H1 (cell line): ENCODE measurements around the gene ASF1A. TPM values are rescaled to one million over a fixed set of nuclear protein-coding genes. Genes with fewer than 3 reads are reported as not detected.
A peak's percentile ranks its signal among the peaks of the same experiment; 100 is the strongest.

ENCODE experiments used
- CTCF ChIA-PET: fragments of 300-600 bp; sonication (Branson Sonifier 250); formaldehyde crosslinking; loops from one replicate; lab custom pipeline; 2021; ENCODE audit not compliant: partially characterized antibody; lab: Charles Lee
- POLR2A ChIA-PET: fragments of 300-600 bp; sonication (Branson Sonifier 250); formaldehyde crosslinking; loops from one replicate; lab custom pipeline; 2021; ENCODE audit warnings: inconsistent platforms; ENCODE audit not compliant: partially characterized antibody; lab: Charles Lee
- DNase-seq, 2 experiments: peaks; one replicate each; pipeline versions ENCODE4 v3.0.0 to v3.0.0-alpha.2; 2010 to 2022; ENCODE audit warnings: low spot score in 2 of 2, low read depth in 1 of 2, mixed read lengths in 1 of 2
- FAIRE-seq: peaks from 2 replicates; lab custom pipeline; 2011; peaks lifted over from hg19 to GRCh38; lab: Jason Lieb, UNC
- H2AFZ ChIP-seq: 2 replicates; pipeline ENCODE4 v1.8.1; 2012; ENCODE audit warnings: low read length, inconsistent platforms
- H2AK5ac ChIP-seq: 2 replicates; pipeline ENCODE4 v1.6.1; 2013; ENCODE audit warnings: low read depth, low read length
- H2BK120ac ChIP-seq: replicated peaks from 2 replicates; pipeline ENCODE3; 2013; ENCODE audit warnings: low read depth, low read length, inconsistent platforms
- H2BK12ac ChIP-seq: 2 replicates; pipeline ENCODE4 v1.6.1; 2013; ENCODE audit warnings: low read depth, low read length
- H2BK15ac ChIP-seq: 2 replicates; pipeline ENCODE4 v1.6.1; 2013; ENCODE audit warnings: low read length
- H2BK20ac ChIP-seq: 2 replicates; pipeline ENCODE4 v1.6.1; 2013; ENCODE audit warnings: low read length
- H2BK5ac ChIP-seq: 2 replicates; pipeline ENCODE4 v1.6.1; 2013; ENCODE audit warnings: low read depth, low read length
- H3K14ac ChIP-seq: 2 replicates; pipeline ENCODE4 v1.6.1; 2013; ENCODE audit warnings: inconsistent platforms; ENCODE audit not compliant: insufficient read length
- H3K18ac ChIP-seq: 2 replicates; pipeline ENCODE4 v1.6.1; 2013; ENCODE audit warnings: low read length; ENCODE audit errors: extremely low read depth
- H3K23ac ChIP-seq: 2 replicates; pipeline ENCODE4 v1.6.1; 2013; ENCODE audit warnings: inconsistent platforms; ENCODE audit not compliant: insufficient read length
- H3K23me2 ChIP-seq: 2 replicates; pipeline ENCODE4 v1.6.1; 2013; ENCODE audit warnings: low read depth, low read length
- H3K27ac ChIP-seq: 2 replicates; pipeline ENCODE4 v1.6.1; 2011; ENCODE audit warnings: low read depth, low read length, inconsistent platforms
- H3K27me3 ChIP-seq, 4 experiments: replicated peaks in 1 of 4; 1 replicate in 1 of 4; 2 replicates in 3 of 4; pipeline versions ENCODE4 v1.6.1 to v1.8.1; 2011 to 2013; ENCODE audit warnings: low read length in 3 of 4, mild to moderate bottlenecking in 3 of 4, inconsistent platforms in 2 of 4, mixed read lengths in 2 of 4, moderate library complexity in 1 of 4; ENCODE audit not compliant: control insufficient read depth in 3 of 4, insufficient read depth in 3 of 4; ENCODE audit errors: extremely low read depth in 1 of 4
- H3K36me3 ChIP-seq, 4 experiments: 2 replicates each; pipeline versions ENCODE4 v1.6.1 to v1.8.1; 2011 to 2013; ENCODE audit warnings: mild to moderate bottlenecking in 4 of 4, low read length in 3 of 4, moderate library complexity in 2 of 4, control low read depth in 1 of 4, inconsistent platforms in 1 of 4; ENCODE audit not compliant: insufficient read depth in 4 of 4, control insufficient read depth in 2 of 4
- H3K4ac ChIP-seq: replicated peaks from 2 replicates; pipeline ENCODE3; 2013; ENCODE audit warnings: low read length, low read depth, mixed read lengths, inconsistent platforms; ENCODE audit not compliant: insufficient read length
- H3K4me1 ChIP-seq, 4 experiments: replicated peaks in 1 of 4; 1 replicate in 1 of 4; 2 replicates in 3 of 4; pipeline versions ENCODE4 v1.6.1 to v1.8.1; 2011 to 2013; ENCODE audit warnings: low read length in 3 of 4, inconsistent platforms in 2 of 4, mixed read lengths in 1 of 4; ENCODE audit not compliant: insufficient read depth in 4 of 4, control insufficient read depth in 3 of 4
- H3K4me2 ChIP-seq, 2 experiments: 2 replicates each; pipeline versions ENCODE4 v1.6.1 to v1.8.1; 2011 to 2013; ENCODE audit warnings: low read depth in 2 of 2, low read length in 2 of 2, control low read depth in 1 of 2, inconsistent platforms in 1 of 2, mild to moderate bottlenecking in 1 of 2; ENCODE audit not compliant: insufficient read depth in 1 of 2
- H3K4me3 ChIP-seq, 4 experiments: fragments of 200-600, 300-600 bp in 1 of 4; sonication (generic), shearing (Covaris generic), sonication (Bioruptor Twin) in 1 of 4; 2 replicates each; pipeline versions ENCODE4 v1.5.1 to v1.8.1; 2011 to 2016; ENCODE audit warnings: low read length in 4 of 4, low read depth in 3 of 4, control low read depth in 2 of 4, inconsistent platforms in 2 of 4, mild to moderate bottlenecking in 2 of 4, mixed read lengths in 1 of 4, moderate library complexity in 1 of 4; ENCODE audit not compliant: insufficient read depth in 2 of 4; ENCODE audit errors: extremely low read depth in 1 of 4
- H3K56ac ChIP-seq: replicated peaks from 2 replicates; pipeline ENCODE3; 2013; ENCODE audit warnings: low read depth, mild to moderate bottlenecking, mixed read lengths, low read length, inconsistent platforms; ENCODE audit not compliant: insufficient read length
- H3K79me1 ChIP-seq: 2 replicates; pipeline ENCODE4 v1.6.1; 2013; ENCODE audit warnings: low read depth, low read length, control low read depth
- H3K79me2 ChIP-seq, 2 experiments: 2 replicates each; pipeline versions ENCODE4 v1.6.1 to v1.8.1; 2012 to 2013; ENCODE audit warnings: low read length in 2 of 2, mild to moderate bottlenecking in 2 of 2, inconsistent platforms in 1 of 2; ENCODE audit not compliant: insufficient read depth in 2 of 2, control insufficient read depth in 1 of 2
- H3K9ac ChIP-seq, 4 experiments: replicated peaks in 1 of 4; 1 replicate in 1 of 4; 2 replicates in 3 of 4; pipeline versions ENCODE4 v1.6.1 to v1.8.1; 2011 to 2013; ENCODE audit warnings: low read depth in 3 of 4, low read length in 3 of 4, control low read depth in 2 of 4, mild to moderate bottlenecking in 2 of 4, moderate library complexity in 2 of 4, inconsistent platforms in 1 of 4; ENCODE audit errors: extremely low read depth in 1 of 4
- H3K9me3 ChIP-seq, 2 experiments: 2 replicates each; pipeline versions ENCODE4 v1.6.1 to v1.8.1; 2012 to 2013; ENCODE audit warnings: mild to moderate bottlenecking in 2 of 2, moderate library complexity in 2 of 2, control low read depth in 1 of 2, inconsistent platforms in 1 of 2, low read depth in 1 of 2, low read length in 1 of 2, mixed read lengths in 1 of 2; ENCODE audit not compliant: insufficient read depth in 2 of 2
- H4K20me1 ChIP-seq, 2 experiments: replicated peaks in 1 of 2; 2 replicates each; pipeline versions ENCODE3 to v1.8.1; 2011 to 2013; ENCODE audit warnings: inconsistent platforms in 2 of 2, low read length in 2 of 2, mild to moderate bottlenecking in 1 of 2; ENCODE audit not compliant: insufficient read depth in 2 of 2, control insufficient read depth in 1 of 2
- H4K5ac ChIP-seq: 2 replicates; pipeline ENCODE4 v1.6.1; 2013; ENCODE audit warnings: low read length, low read depth, mixed read lengths, inconsistent platforms; ENCODE audit not compliant: insufficient read length
- H4K8ac ChIP-seq: 2 replicates; pipeline ENCODE4 v1.8.0; 2013; ENCODE audit warnings: mild to moderate bottlenecking, moderate library complexity, low read length, inconsistent platforms; ENCODE audit not compliant: insufficient read depth; ENCODE audit errors: extremely low read depth
- H4K91ac ChIP-seq: replicated peaks from 2 replicates; pipeline ENCODE3; 2013; ENCODE audit warnings: low read length, mixed read lengths, inconsistent platforms; ENCODE audit not compliant: insufficient read length
- BACH1 ChIP-seq: IDR thresholded peaks from 2 replicates; pipeline ENCODE4 v1.6.1; 2012; ENCODE audit warnings: low read length, improper control_type of control experiment
- CTBP2 ChIP-seq: IDR thresholded peaks from 2 replicates; pipeline ENCODE4 v1.7.0; 2011; ENCODE audit warnings: borderline replicate concordance, mild to moderate bottlenecking, moderate library complexity, mixed read lengths, low read length; ENCODE audit not compliant: insufficient read depth, insufficient read length
- HDAC6 ChIP-seq: IDR thresholded peaks from one replicate; pipeline ENCODE4 v1.7.1; 2012; ENCODE audit warnings: low read depth, mild to moderate bottlenecking, inconsistent platforms, low read length, moderate library complexity
- WGBS, 2 experiments: shearing (Covaris generic) in 1 of 2; methylation state at CpG; one replicate each; pipeline versions ENCODE4 v1.1.6 to v1.1.7; 2013 to 2015; ENCODE audit warnings: low lambda C conversion rate in 2 of 2, mixed read lengths in 2 of 2, inconsistent platforms in 1 of 2, low coverage in 1 of 2, missing lambda C conversion rate in 1 of 2; ENCODE audit not compliant: insufficient replicate concordance in 2 of 2, insufficient coverage in 1 of 2, insufficient read length in 1 of 2; ENCODE audit errors: extremely low coverage in 1 of 2, missing lambda C conversion rate in 1 of 2; 5-methylcytosine and 5-hydroxymethylcytosine counted together
- polyA plus RNA-seq, 7 experiments: library from polyadenylated mRNA; depleted of rRNA in 3 of 7; stranded (reverse) in 5 of 7; unstranded in 2 of 7; fragments of >200 nt in 5 of 7; fragments of 200-250 nt in 2 of 7; gene quantifications; 1 replicate in 5 of 7; 2 replicates in 1 of 7; 4 replicates in 1 of 7; pipeline versions ENCODE4 v1.2.1 to v1.2.3, GENCODE V29; 2011 to 2013; ENCODE audit warnings: missing spikeins in 2 of 7, mixed read lengths in 2 of 7
- total RNA-seq: library from RNA; stranded (reverse); fragmentation: NEBNext Ultra II Directional; extraction: Animal tissue kit (Norgen Biotek cat#: 25700); gene quantifications from 2 replicates; pipeline ENCODE4 v1.2.1, GENCODE V29; 2021
- TF ChIP-seq, protein P1 (sequence below): IDR thresholded peaks from 2 replicates; pipeline ENCODE4 v1.6.1; 2012; ENCODE audit warnings: inconsistent platforms

Gene ASF1A
- total and polyA plus RNA-seq, 2 of the 8 experiments (the other 6 are each of a cell fraction or from before 2014, with no cell fraction given), result 11.4 to 50.2 TPM

DNA sequence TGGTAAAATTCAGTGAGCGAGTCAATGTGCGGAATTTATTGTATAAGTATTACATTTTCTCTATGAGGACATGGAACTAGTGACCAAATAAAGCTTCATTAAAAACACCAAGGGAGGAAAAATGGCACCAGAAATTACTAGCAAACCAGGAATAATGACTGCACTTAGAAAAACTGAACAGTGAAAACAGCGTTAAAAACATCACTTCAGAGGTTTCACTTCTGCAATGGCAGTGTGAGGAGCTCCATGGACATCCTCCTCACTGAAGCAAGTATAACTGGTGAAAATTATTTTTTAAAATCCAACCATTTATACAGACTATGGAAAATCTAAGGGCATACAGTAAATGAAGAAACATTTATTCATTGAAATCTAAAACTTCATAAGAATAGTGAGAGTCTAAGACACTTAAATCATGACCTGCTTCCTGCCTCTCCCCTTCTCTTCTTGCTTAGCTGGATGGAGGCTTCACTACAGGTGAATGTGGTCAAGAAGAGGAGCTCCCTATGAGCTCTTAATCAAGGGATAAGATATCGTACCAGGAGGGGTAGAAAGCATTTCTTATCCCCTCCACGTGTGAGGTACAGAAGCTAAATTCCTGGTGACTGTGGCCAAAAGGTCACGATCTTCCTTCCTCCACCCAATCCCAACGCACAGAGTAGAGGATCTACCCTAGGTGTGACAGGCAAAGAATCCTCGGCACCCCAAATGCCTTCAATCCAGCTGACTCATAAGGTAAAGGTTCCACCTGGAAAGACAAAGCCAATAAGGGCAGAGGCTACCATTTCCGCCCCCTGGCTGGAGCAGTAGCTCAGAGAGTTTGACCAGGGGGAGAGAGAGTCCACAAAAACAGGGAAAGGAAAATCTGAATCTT is 12.3 kb upstream of the ASF1A start:
- Histone ChIP-seq H3K18ac (peak overlapping the region; percentile 51; the same call in 1 of the 2 replicates), H3K4ac (no peak overlapping the region), H3K79me1 (no peaks in the 10 kb centered on the region; the same call in 1 of the 2 replicates), H3K23me2 (no peaks in the 10 kb centered on the region), H4K20me1 (no peaks in the 10 kb centered on the region), H3K27ac (no peak overlapping the region), H2BK20ac (no peak overlapping the region), H3K4me2 (peak overlapping the region in 1 of 2 experiments; percentile 20; a peak in 2 of 4 replicates), H4K91ac (no peak overlapping the region), H4K8ac (no peak overlapping the region), H3K27me3 (no peaks in the 10 kb centered on the region), H2AK5ac (no peak overlapping the region), H2BK5ac (no peak overlapping the region), H3K23ac (no peak overlapping the region), H2BK15ac (no peak overlapping the region), H3K9me3 (no peaks in the 10 kb centered on the region), H3K14ac (no peak overlapping the region), H3K36me3 (no peaks in the 10 kb centered on the region; a peak in 1 of 8 replicates), H2BK12ac (0 out of 2 replicates have a peak overlapping the region, but pooled peaks have one; percentile 29), H3K4me3 (no peak overlapping the region), H3K9ac (no peak overlapping the region), H2BK120ac (no peak overlapping the region), H3K4me1 (peaks cover 0 to 6% (median 3%) of the 10 kb centered on the region in 4 experiments; a peak in 4 of 7 replicates), H3K56ac (no peak overlapping the region), H3K79me2 (no peaks in the 10 kb centered on the region; a peak in 1 of 4 replicates), H2AFZ (peak overlapping the region; percentile 37; the same call in 1 of the 2 replicates), H4K5ac (no peak overlapping the region)
- DNase-seq, result no peak
- FAIRE-seq, result peak; percentile 65
- ChIA-PET CTCF (interaction anchor here (0.6 to 2.2 kb wide), 7 partner anchors 9 to 229 kb away, joined by 3 to 8 read pairs (median 4); no protein-coding TSS in a partner anchor), POLR2A (interaction anchor here (0.8 to 2.5 kb wide), 3 partner anchors 9 to 12 kb away, joined by 5 to 19 read pairs (median 8); partner anchors contain the start of gene ASF1A)
- 84% methylated on average over 9 of the region's 9 CpGs; no CpG with 5 or more reads in 1 of the 2 experiments for WGBS, 2 experiments
- no peak for TF ChIP-seq HDAC6
- TF ChIP-seq, protein P1, sequence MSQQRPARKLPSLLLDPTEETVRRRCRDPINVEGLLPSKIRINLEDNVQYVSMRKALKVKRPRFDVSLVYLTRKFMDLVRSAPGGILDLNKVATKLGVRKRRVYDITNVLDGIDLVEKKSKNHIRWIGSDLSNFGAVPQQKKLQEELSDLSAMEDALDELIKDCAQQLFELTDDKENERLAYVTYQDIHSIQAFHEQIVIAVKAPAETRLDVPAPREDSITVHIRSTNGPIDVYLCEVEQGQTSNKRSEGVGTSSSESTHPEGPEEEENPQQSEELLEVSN, result no peak
- peak; percentile 42; the same call in 1 of the 2 replicates for TF ChIP-seq BACH1
- no peak for TF ChIP-seq CTBP2
